Stimulated activated naive B cell treated with anti-CD40 and anti-IgM and Interleukin-4, amounts not matched to agents 10 μg/mL and 1 μg/mL and 100 μg/mL, for 72 hours (primary cell): ENCODE data around the gene GIPC2.

Experiments used
- ATAC-seq, 2 donors: fragments of 150-1000 bp; cut with Tn5 transposase; replicated peaks; 2 replicates each; pipeline ENCODE4 v1.10.0; 2021; ENCODE audit warnings: moderate library complexity in 1 of 2
- DNase-seq: peaks from one replicate; pipeline ENCODE4 v3.0.0; 2021
- H3K27ac Mint-ChIP-seq: one replicate; pipeline ENCODE4 v1.8.0; 2022; ENCODE audit warnings: mild to moderate bottlenecking, mixed read lengths
- H3K27me3 Mint-ChIP-seq, 2 donors: one replicate each; pipeline ENCODE4 v1.8.0; 2022; ENCODE audit warnings: mixed read lengths in 2 of 2
- H3K36me3 Mint-ChIP-seq, 2 donors: one replicate each; pipeline ENCODE4 v1.8.0; 2022; ENCODE audit warnings: mixed read lengths in 2 of 2, mild to moderate bottlenecking in 1 of 2
- H3K4me1 Mint-ChIP-seq, 2 donors: one replicate each; pipeline ENCODE4 v1.8.0; 2022; ENCODE audit warnings: mixed read lengths in 2 of 2, mild to moderate bottlenecking in 1 of 2
- H3K4me3 Mint-ChIP-seq, 2 donors: one replicate each; pipeline ENCODE4 v1.8.0; 2022; ENCODE audit warnings: mild to moderate bottlenecking in 2 of 2, mixed read lengths in 2 of 2, moderate library complexity in 1 of 2
- H3K9me3 Mint-ChIP-seq, 2 donors: one replicate each; pipeline ENCODE4 v1.8.0; 2022; ENCODE audit warnings: mixed read lengths in 2 of 2, mild to moderate bottlenecking in 1 of 2

Gene GIPC2

DNA sequence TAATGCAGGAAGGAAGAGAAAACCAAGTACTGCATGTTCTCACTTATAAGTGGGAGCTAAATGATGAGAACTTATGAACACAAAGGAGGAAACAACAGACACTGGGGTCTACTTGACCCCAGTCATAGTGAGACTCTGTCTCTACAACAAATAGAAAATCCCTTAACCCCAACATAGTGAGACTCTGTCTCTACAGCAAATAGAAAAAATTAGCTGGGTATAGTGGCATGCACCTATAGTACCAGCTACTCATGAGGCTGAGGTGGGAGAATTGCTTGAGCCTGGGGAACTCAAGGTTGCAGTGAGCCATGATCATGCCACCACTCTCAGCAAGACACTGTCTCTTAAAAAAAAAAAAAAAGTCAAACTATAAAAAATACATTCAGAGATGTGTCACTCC lies 42.7 kb downstream of the GIPC2 start:
- peaks cover 11 to 14% of the 10 kb centered on the region in 2 donors for H3K4me1 Mint-ChIP-seq

GRCh38 chr1:78089010-78089409 lies 43.2 kb downstream of the GIPC2 start:
- H3K36me3 Mint-ChIP-seq = peaks cover 2 to 17% of the 10 kb centered on the region in 2 donors
- no peak overlapping the region for H3K27ac Mint-ChIP-seq
- peaks cover 11 to 14% of the 10 kb centered on the region in 2 donors for H3K4me1 Mint-ChIP-seq
- no peak overlapping the region for H3K4me3 Mint-ChIP-seq
- peaks cover 19 to 20% of the 10 kb centered on the region in 2 donors for H3K9me3 Mint-ChIP-seq
- ATAC-seq = no peak
- peaks cover 4 to 6% of the 10 kb centered on the region in 2 donors for H3K27me3 Mint-ChIP-seq
- DNase-seq = no peak

More for the DNA sequence above, 42.7 kb downstream of the GIPC2 start:
- ATAC-seq = peak in 1 of 2 donors; percentile 33
- peaks cover 19 to 20% of the 10 kb centered on the region in 2 donors for H3K9me3 Mint-ChIP-seq
- H3K36me3 Mint-ChIP-seq = peaks cover 2 to 17% of the 10 kb centered on the region in 2 donors
- H3K27ac Mint-ChIP-seq = no peak overlapping the region
- H3K4me3 Mint-ChIP-seq = no peak overlapping the region
- H3K27me3 Mint-ChIP-seq = peaks cover 4 to 6% of the 10 kb centered on the region in 2 donors
- DNase-seq = no peak

DNA sequence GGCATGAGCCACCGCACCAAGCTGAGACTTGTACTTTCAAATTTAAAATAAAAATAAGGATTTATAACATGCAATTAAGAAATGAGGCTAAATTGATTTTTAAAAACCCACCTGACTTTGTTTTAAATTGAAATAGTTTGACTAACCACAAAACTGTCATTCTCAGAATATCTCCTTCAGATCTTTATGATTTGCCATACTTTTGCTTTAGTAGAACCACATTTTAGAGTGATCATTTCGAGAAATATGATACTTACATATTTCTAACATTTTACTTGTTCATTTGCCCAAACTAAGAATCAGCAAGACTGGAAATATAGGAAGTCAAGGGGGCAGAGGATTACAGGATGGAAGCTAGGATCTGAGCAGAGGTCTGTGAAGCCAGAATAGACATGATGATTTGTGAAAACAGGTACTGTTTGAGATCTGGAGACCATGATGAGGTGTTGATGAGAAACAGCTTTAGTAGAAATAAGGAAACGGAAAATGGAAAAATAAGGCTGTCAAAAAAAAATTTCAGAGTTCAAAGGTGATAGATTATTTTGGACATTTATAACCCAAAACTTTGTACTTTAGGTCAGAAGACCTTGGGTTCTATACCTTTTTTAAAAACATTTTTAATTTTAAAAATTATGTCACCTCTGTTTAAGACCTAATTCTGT lies 44.8 kb downstream of the GIPC2 start:
- DNase-seq = no peak
- H3K4me3 Mint-ChIP-seq = no peak overlapping the region
- no peak overlapping the region for H3K27ac Mint-ChIP-seq
- peaks cover 14 to 15% of the 10 kb centered on the region in 2 donors for H3K9me3 Mint-ChIP-seq
- H3K4me1 Mint-ChIP-seq = peaks cover 0 to under 1% of the 10 kb centered on the region in 2 donors
- peaks cover 2 to 13% of the 10 kb centered on the region in 2 donors for H3K36me3 Mint-ChIP-seq
- no peak for ATAC-seq
- H3K27me3 Mint-ChIP-seq = peaks cover 4 to 6% of the 10 kb centered on the region in 2 donors

DNA sequence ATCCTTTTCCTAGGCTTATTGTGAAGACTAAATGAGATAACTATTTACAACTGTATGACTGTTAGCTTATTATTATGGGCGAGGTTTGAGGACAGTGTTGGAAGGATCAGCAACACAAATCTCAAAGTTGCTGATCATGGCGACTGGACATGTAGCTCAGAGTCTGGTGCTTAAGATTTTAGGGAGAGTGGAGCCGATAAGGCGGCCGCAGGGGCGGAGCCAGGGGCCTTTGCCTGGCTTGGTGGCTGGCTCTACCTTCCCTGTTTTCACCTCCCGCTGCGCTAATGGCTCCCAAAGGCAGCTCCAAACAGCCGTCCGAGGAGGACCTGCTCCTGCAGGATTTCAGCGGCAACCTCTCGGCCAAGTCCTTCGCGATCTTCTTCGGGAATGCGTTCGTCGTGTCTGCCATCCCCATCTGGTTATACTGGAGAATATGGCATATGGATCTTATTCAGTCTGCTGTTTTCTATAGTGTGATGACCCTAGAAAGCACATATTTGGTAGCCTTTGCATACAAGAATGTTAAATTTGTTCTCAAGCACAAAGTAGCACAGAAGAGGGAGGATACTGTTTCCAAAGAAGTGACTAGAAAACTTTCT lies 45.5 kb downstream of the GIPC2 start:
- Mint-ChIP-seq H3K4me1 (no peaks in the 10 kb centered on the region), H3K9me3 (peaks cover 7 to 8% of the 10 kb centered on the region in 2 donors), H3K27me3 (peaks cover 4 to 6% of the 10 kb centered on the region in 2 donors), H3K4me3 (no peak overlapping the region), H3K36me3 (peaks cover 2 to 6% of the 10 kb centered on the region in 2 donors), H3K27ac (no peak overlapping the region)
- no peak for DNase-seq
- ATAC-seq = no peak

DNA sequence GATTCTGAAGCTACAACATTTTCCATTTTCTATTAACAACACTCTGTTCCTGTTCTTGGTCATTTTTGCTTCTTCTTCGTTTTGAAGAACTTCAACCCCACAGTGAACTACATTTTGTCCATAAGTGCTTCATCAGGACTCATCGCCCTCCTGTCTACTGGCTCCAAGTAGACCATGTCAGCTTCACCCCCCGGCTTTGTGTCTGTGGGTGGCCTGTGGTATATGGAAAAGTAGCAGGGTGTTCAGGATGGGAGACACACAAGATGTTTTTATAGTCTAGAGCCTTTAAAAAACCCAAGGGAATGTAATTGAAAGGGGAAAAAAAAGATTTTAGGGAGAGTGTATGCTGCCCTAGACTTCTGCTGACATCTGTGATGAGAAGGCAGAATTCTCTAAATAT lies 46.1 kb downstream of the GIPC2 start:
- H3K4me3 Mint-ChIP-seq = no peak overlapping the region
- no peaks in the 10 kb centered on the region for H3K36me3 Mint-ChIP-seq
- H3K4me1 Mint-ChIP-seq = no peaks in the 10 kb centered on the region
- no peak for DNase-seq
- no peak overlapping the region for H3K27ac Mint-ChIP-seq
- ATAC-seq = no peak
- H3K9me3 Mint-ChIP-seq = peaks cover 2 to 3% of the 10 kb centered on the region in 2 donors
- H3K27me3 Mint-ChIP-seq = peaks cover 0 to 4% of the 10 kb centered on the region in 2 donors

DNA sequence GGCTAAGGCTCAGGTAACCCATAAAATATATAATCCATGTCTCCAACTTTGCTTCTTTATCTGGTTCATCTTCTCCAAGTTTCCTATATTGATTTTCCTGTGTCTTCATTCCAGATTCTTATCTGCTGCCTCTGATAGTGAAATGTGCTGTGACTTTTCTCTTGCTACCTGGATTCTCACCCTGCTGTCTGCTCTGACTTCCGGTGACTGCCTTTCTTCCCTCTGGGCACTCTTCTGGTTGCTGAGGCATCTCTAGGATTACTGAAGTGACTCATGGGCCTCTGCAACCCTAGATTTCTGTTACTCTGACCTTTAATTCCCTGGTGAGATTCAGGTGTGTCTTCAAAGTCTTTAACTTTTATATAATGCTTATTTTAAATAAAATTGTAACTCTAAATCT lies 46.9 kb downstream of the GIPC2 start:
- ATAC-seq = no peak
- H3K4me1 Mint-ChIP-seq = no peaks in the 10 kb centered on the region
- H3K9me3 Mint-ChIP-seq = peaks cover 0 to 2% of the 10 kb centered on the region in 2 donors
- peaks cover 0 to 7% of the 10 kb centered on the region in 2 donors for H3K27me3 Mint-ChIP-seq
- no peaks in the 10 kb centered on the region for H3K36me3 Mint-ChIP-seq
- DNase-seq = no peak
- no peak overlapping the region for H3K4me3 Mint-ChIP-seq
- H3K27ac Mint-ChIP-seq = no peak overlapping the region

DNA sequence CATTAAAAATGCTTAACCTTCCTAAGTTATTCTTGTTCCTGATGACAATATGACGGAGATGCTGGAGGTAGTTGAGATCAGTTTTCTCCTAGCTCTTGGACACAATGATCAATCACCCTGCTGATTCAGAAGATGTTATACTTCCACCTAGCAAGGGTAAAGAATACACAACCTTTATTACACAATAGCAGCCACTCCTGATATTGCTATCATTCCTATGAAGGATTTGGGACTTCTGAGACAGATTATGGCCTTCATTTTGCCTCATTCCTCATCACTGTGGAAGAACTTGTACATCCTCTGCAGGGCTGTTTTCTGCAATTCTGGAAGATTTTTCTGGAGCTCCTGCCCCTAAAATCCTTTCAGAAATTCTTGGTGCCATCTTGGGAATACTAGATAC lies 47.8 kb downstream of the GIPC2 start:
- H3K27ac Mint-ChIP-seq = no peak overlapping the region
- no peaks in the 10 kb centered on the region for H3K4me1 Mint-ChIP-seq
- no peaks in the 10 kb centered on the region for H3K9me3 Mint-ChIP-seq
- no peak overlapping the region for H3K4me3 Mint-ChIP-seq
- peaks cover 0 to 7% of the 10 kb centered on the region in 2 donors for H3K27me3 Mint-ChIP-seq
- no peak for DNase-seq
- no peak for ATAC-seq
- no peaks in the 10 kb centered on the region for H3K36me3 Mint-ChIP-seq

DNA sequence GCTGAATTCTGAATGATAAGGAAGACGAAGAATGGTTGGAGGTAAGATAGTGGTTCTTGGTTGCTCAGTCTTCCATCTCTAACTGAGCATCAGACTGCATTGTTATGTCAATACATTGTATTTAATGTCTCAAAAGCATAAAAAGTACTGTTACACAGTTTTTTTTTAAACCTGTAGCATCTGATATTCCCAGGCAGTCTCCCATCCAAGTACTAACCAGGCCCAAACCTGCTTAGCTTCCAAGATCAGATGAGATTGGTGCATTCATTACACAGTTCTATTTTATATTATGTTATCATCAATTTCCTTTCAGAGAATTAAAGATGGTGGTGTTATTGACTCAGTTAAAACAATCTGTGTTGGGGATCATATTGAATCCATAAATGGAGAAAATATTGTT lies 48.9 kb downstream of the GIPC2 start:
- no peak for DNase-seq
- Mint-ChIP-seq H3K27ac (no peak overlapping the region), H3K4me3 (no peak overlapping the region), H3K9me3 (no peaks in the 10 kb centered on the region), H3K27me3 (peaks cover 0 to 9% of the 10 kb centered on the region in 2 donors), H3K4me1 (no peaks in the 10 kb centered on the region), H3K36me3 (no peaks in the 10 kb centered on the region)
- no peak for ATAC-seq

DNA sequence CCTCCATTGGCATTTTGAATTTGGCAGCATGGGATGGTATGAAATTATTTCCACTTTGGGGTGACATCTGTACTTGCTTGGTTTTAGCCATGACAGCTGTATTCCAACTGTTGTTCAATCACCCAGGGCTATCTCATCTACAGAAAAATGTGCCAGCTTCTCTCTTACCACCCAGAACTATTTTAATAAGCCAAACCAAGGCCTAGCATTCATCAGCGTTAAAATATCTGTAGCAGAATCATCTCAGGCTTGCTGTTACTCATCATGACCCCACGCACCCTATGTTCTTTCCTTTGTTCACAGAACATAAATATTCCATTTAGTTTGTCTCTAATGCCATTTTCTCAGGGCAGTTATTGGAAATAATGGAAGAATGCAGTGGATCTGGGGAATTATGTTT lies 49.8 kb downstream of the GIPC2 start:
- DNase-seq (no peak), ATAC-seq (no peak)
- no peak overlapping the region for H3K4me3 Mint-ChIP-seq
- no peak overlapping the region for H3K27ac Mint-ChIP-seq
- peaks cover 0 to 17% of the 10 kb centered on the region in 2 donors for H3K27me3 Mint-ChIP-seq
- no peaks in the 10 kb centered on the region for H3K4me1 Mint-ChIP-seq
- no peaks in the 10 kb centered on the region for H3K36me3 Mint-ChIP-seq
- H3K9me3 Mint-ChIP-seq = no peaks in the 10 kb centered on the region

- DNase-seq = no peak
- Mint-ChIP-seq H3K27me3 (peaks cover 0 to 17% of the 10 kb centered on the region in 2 donors), H3K4me3 (no peak overlapping the region), H3K36me3 (no peaks in the 10 kb centered on the region), H3K4me1 (no peaks in the 10 kb centered on the region), H3K9me3 (no peaks in the 10 kb centered on the region), H3K27ac (no peak overlapping the region)
- no peak for ATAC-seq
Measured at GRCh38 chr1:78096017-78096416, 50.3 kb downstream of the GIPC2 start.

GRCh38 chr1:78096976-78097375 lies 51.2 kb downstream of the GIPC2 start:
- ATAC-seq = no peak
- DNase-seq = no peak
- H3K27me3 Mint-ChIP-seq = peaks cover 0 to 13% of the 10 kb centered on the region in 2 donors
- no peak overlapping the region for H3K4me3 Mint-ChIP-seq
- H3K27ac Mint-ChIP-seq = no peak overlapping the region
- H3K36me3 Mint-ChIP-seq = no peaks in the 10 kb centered on the region
- H3K4me1 Mint-ChIP-seq = no peaks in the 10 kb centered on the region
- H3K9me3 Mint-ChIP-seq = no peaks in the 10 kb centered on the region

DNA sequence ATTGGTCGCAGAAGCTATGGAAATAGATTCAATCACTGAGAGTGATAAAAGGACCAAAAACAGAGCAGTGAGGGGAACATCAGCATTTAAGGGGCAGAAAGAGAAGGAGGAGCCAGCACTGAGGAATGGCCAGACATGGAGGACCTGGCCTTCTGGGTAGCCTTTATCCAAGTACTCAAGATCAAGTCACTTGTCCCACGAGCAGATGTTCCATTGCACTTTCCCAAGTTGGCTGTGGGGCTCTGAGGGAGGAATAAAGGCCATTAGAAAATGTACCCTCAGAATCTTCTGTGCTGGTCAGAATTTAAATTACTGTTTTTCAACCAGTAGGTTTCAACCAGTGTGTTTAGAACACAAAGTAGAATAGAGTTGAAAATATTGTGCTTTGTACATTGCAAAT lies 55.3 kb downstream of the GIPC2 start:
- DNase-seq (no peak), ATAC-seq (no peak)
- Mint-ChIP-seq H3K27ac (no peak overlapping the region), H3K27me3 (peaks cover 0 to 13% of the 10 kb centered on the region in 2 donors), H3K36me3 (no peaks in the 10 kb centered on the region), H3K9me3 (no peaks in the 10 kb centered on the region), H3K4me3 (no peak overlapping the region), H3K4me1 (no peaks in the 10 kb centered on the region)

DNA sequence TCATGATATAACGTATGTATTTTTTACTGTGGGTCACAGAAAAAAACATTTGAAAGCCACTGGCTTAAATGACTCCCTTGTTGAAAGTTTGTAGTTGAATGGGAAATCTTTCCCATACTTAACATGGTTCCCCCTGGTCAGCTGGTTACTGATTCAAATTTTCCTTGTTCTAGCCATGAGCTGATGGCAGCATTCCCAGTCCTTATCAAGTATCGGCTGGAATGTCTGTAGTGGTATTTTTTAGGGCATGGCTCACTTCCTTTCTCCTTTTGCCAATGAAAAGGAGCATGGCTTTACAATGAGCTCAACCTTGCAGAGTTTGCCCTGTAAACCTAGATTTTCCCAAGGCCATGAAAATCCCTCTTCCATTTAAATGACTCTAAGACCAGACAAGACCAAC lies 55.7 kb downstream of the GIPC2 start:
- ATAC-seq (no peak), DNase-seq (no peak)
- Mint-ChIP-seq H3K4me1 (no peaks in the 10 kb centered on the region), H3K36me3 (no peaks in the 10 kb centered on the region), H3K27ac (no peak overlapping the region), H3K4me3 (no peak overlapping the region), H3K9me3 (no peaks in the 10 kb centered on the region), H3K27me3 (peaks cover 0 to 13% of the 10 kb centered on the region in 2 donors)

DNA sequence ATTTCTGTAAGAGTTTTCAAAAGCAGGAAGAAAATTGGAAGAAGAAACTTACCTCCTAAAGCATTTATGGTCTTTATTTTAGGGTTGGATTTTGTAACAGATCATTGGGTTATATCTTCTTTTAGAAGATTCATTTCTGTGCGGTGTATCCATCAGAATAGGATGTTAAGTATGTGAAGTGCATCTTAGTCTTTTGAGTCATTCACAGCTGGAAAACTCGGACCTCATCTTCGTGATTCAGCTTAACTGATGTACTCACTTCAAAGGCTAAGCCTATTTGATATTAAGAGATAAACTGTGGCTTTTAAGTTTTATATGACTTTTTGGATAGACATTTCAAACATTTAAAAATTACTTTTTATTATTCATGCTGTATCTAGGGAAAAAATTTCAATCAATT lies 56.3 kb downstream of the GIPC2 start:
- DNase-seq (no peak), ATAC-seq (no peak)
- Mint-ChIP-seq H3K27me3 (peaks cover 0 to 11% of the 10 kb centered on the region in 2 donors), H3K9me3 (no peaks in the 10 kb centered on the region), H3K27ac (no peak overlapping the region), H3K4me3 (no peak overlapping the region), H3K36me3 (no peaks in the 10 kb centered on the region), H3K4me1 (no peaks in the 10 kb centered on the region)

DNA sequence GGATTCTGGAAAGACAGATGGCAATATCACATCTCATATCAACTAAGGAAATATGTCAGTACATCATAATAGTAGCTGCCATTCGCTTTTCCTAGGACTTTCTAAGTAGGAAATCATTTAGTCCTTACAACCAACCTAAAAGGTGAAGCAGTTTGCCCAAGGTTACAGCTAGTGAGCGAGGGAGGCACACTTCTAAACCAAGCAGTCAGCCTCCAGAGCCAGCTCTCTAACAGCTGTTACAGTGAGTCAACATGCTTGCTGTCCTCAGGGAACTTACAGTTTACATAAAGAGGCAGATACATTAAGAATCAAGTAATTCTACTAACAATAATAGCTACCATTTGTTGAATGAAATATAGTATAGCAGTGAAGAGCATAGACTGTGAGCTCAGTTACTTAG lies 57.1 kb downstream of the GIPC2 start:
- Mint-ChIP-seq H3K4me3 (no peak overlapping the region), H3K9me3 (no peaks in the 10 kb centered on the region), H3K36me3 (no peaks in the 10 kb centered on the region), H3K27me3 (peaks cover 0 to 10% of the 10 kb centered on the region in 2 donors), H3K4me1 (no peaks in the 10 kb centered on the region), H3K27ac (no peak overlapping the region)
- no peak for DNase-seq
- ATAC-seq = no peak
